Ovary (tissue), 9 donors: ENCODE results near the gene LMBR1. TPM values are rescaled to one million over a fixed set of nuclear protein-coding genes. Genes with fewer than 3 reads are reported as not detected.

Experiments
- DNase-seq, 5 donors: peaks; one replicate each; pipeline ENCODE4 v3.0.0-alpha.2; 2019 to 2020
- H3K27ac ChIP-seq, 2 donors: fragments of 200-600 bp; one replicate each; pipeline versions ENCODE4 v1.5.1 to v1.8.0; 2019 to 2022
- H3K27me3 ChIP-seq: fragments of 200-600 bp; one replicate; pipeline ENCODE4 v1.8.0; 2022
- H3K36me3 ChIP-seq: fragments of 200-600 bp; sonication (generic); one replicate; pipeline ENCODE4 v1.5.1; 2019
- H3K4me1 ChIP-seq: one replicate; pipeline ENCODE4 v1.8.1; 2013; ENCODE audit warnings: mild to moderate bottlenecking, moderate library complexity; ENCODE audit not compliant: insufficient read depth
- H3K4me3 ChIP-seq: fragments of 200-600 bp; sonication (generic); one replicate; pipeline ENCODE4 v1.5.1; 2017
- H3K9me3 ChIP-seq, 2 donors: fragments of 200-600 bp in 1 of 2; sonication (generic) in 1 of 2; one replicate each; pipeline versions ENCODE4 v1.5.1 to v1.8.1; 2013 to 2019; ENCODE audit warnings: mild to moderate bottlenecking in 1 of 2, moderate library complexity in 1 of 2
- EP300 ChIP-seq: sonication (generic); formaldehyde crosslinking; IDR thresholded peaks from one replicate; pipeline ENCODE4 v1.6.1; 2017; ENCODE audit warnings: antibody characterized with exemption
- POLR2A ChIP-seq: fragments of 450-650 bp; IDR thresholded peaks from one replicate; pipeline ENCODE4 v1.6.1; 2017; ENCODE audit warnings: antibody characterized with exemption, mild to moderate bottlenecking, moderate library complexity
- WGBS, 3 donors: extraction: QIAGEN DNeasy Blood & Tissue Kit in 1 of 3; methylation state at CpG; one replicate each; pipeline versions ENCODE4 v1.1.5 to v1.1.7; 2013 to 2017; 5-methylcytosine and 5-hydroxymethylcytosine counted together
- intact Hi-C, 4 donors: fragments of 100-400 bp; cut with DNase I; formaldehyde crosslinking; loops; one replicate each; pipeline versions ENCODE4 v1.11.0 to v1.15.1; 2022 to 2023
- polyA plus RNA-seq, 2 donors: library from polyadenylated mRNA; stranded (reverse); fragments of 200-250 nt in 1 of 2; fragments of 350-450 nt in 1 of 2; fragmentation: Illumina TruSeq in 1 of 2; extraction: RNeasy Lipid Tissue Mini Kit (QIAGEN cat#74804) in 1 of 2; gene quantifications; one replicate each; pipeline ENCODE4 v1.2.3, GENCODE V29; 2013 to 2014
- total RNA-seq, 7 donors: library from RNA; depleted of rRNA in 2 of 7; stranded (reverse); fragments of >200 nt in 2 of 7; fragmentation: NEBNext Ultra II Directional in 3 of 7; extraction: Animal tissue kit (Norgen Biotek cat#: 25700) in 3 of 7; gene quantifications; one replicate each; pipeline versions ENCODE4 v1.1.0 to v1.2.4, GENCODE V29; 2016 to 2023
- TF ChIP-seq, protein P1 (sequence below), 3 donors: fragments of 450-650 bp in 2 of 3; fragments of 200-600 bp in 1 of 3; IDR thresholded peaks; one replicate each; pipeline versions ENCODE4 v1.5.1 to v1.8.0; 2016 to 2022; ENCODE audit warnings: antibody characterized with exemption in 3 of 3, mild to moderate bottlenecking in 1 of 3
- donor health status: DM: no; HTN: no; CAD: no; lungs with moderate emphysema.
- donor health status: DM: no; HTN: no; CAD: no.
- donor health status: Bipolar disorder and iron deficiency.
- donor health status: DM: yes; HTN: yes; CAD: no.
- donor health status: DM: no; HTN: no; CAD: no.
- donor health status: DM: yes; HTN: yes; CAD: no.

Gene LMBR1
- total and polyA plus RNA-seq, 9 donors, result 20.0 to 77.1 (median 54.2) TPM

DNA sequence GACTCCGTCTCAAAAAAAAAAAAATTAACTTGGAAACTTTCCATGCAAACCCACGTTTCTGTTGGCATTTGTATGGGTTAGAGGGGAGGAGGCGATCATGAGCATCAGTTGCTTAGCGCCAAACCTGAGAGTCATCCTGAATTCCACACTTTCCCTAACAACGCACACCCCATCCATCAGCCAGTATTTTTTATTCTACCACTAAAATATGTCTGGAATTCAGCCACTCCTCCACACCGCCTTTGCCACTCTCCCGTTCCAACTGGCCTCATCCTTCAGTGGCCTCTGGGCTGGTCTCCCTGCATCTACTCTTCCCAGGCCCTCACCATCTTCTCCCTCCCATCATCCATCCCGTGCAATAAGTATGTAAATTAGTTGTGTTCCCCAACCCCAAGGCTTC lies 4.7 kb upstream of the LMBR1 start:
- no peak for DNase-seq
- no peak overlapping the region for H3K4me3 ChIP-seq
- H3K36me3 ChIP-seq, result no peaks in the 10 kb centered on the region
- no peak for TF ChIP-seq POLR2A
- TF ChIP-seq, protein P1, sequence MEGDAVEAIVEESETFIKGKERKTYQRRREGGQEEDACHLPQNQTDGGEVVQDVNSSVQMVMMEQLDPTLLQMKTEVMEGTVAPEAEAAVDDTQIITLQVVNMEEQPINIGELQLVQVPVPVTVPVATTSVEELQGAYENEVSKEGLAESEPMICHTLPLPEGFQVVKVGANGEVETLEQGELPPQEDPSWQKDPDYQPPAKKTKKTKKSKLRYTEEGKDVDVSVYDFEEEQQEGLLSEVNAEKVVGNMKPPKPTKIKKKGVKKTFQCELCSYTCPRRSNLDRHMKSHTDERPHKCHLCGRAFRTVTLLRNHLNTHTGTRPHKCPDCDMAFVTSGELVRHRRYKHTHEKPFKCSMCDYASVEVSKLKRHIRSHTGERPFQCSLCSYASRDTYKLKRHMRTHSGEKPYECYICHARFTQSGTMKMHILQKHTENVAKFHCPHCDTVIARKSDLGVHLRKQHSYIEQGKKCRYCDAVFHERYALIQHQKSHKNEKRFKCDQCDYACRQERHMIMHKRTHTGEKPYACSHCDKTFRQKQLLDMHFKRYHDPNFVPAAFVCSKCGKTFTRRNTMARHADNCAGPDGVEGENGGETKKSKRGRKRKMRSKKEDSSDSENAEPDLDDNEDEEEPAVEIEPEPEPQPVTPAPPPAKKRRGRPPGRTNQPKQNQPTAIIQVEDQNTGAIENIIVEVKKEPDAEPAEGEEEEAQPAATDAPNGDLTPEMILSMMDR (IDR thresholded peaks at IDR 0.05), result no peak
- TF ChIP-seq EP300, result no peak
- H3K4me1 ChIP-seq, result peaks cover 1% of the 10 kb centered on the region
- WGBS, 3 donors, result 22 to 28% (median 27%) methylated on average over 8 of the region's 8 CpGs
- H3K9me3 ChIP-seq, result no peaks in the 10 kb centered on the region
- no peak overlapping the region for H3K27ac ChIP-seq
- intact Hi-C loops, result no loop called here
- no peaks in the 10 kb centered on the region for H3K27me3 ChIP-seq

DNA sequence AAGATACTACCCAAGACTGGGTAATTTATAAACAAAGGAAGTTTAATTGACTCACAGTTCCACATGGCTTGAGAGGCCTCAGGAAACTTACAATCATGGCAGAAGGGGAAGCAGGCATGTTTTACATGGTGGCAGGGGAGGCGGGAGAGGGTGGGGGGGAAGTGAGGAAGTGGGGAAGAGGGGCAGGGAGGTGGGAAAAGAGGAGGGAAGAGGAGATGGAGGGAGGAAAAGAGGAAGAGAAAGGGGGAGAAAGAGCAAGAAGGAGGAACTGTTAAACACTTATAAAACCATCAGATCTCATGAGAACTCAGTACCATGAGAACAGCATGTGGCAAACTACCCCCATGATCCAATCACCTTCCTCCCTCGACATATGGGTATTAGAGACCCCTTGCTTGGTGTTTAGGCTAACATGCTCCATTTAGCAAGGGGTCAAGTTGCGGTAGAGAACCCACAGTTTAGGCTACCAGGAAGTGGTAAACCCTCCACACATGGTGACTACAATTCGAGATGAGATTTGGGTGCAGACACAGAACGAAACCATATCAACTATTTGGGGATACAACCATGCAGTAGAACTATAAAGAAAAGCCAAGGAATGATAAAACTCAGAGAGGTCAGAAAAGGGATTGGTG lies 3.5 kb upstream of the LMBR1 start:
- no peaks in the 10 kb centered on the region for H3K36me3 ChIP-seq
- no peak for DNase-seq
- peaks cover 1% of the 10 kb centered on the region for H3K4me1 ChIP-seq
- H3K4me3 ChIP-seq, result no peak overlapping the region
- no peak for TF ChIP-seq POLR2A
- TF ChIP-seq EP300, result no peak
- TF ChIP-seq, protein P1 (IDR thresholded peaks at IDR 0.05), result no peak
- no peak overlapping the region for H3K27ac ChIP-seq
- 86 to 91% (median 87%) methylated on average over 5 of the region's 5 CpGs for WGBS, 3 donors
- H3K27me3 ChIP-seq, result no peaks in the 10 kb centered on the region
- no peaks in the 10 kb centered on the region for H3K9me3 ChIP-seq
- intact Hi-C loops, result no loop called here

DNA sequence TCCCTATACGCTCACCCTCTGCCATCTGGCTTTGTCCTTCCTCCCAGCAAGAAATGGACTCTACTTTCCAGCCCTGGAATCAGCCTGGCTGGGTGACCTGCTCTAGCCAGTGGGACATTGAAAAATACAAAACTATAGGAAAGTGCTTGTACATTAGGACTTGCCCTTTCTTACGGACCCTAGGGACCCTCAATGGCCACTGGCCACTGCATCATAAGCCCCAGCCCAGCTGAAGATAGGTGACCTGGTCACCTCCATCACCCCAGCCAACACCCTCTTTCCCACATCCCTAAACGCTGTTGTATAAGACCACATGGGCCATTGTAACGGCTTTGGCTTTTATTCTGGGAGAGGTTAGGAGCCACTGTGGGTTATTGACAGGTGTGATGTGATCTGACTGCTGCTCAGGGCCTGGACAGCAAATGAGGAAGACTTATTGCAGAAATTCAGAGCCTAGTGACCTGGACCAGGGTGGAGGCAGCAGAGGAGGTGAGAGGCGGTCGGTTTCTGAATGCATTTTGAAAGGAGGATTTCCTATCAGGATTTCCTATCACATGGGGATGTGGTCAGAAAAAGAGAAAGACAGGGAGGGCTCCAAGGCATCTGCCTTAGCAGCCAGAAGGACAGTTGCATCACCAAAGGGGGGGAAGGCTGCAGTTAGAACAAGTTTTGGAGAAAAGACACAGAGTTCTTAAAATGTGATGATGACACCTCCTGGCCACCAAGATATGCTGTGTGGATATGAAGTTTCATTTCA lies 2.2 kb upstream of the LMBR1 start:
- Histone ChIP-seq H3K27ac (no peak overlapping the region), H3K36me3 (no peaks in the 10 kb centered on the region), H3K9me3 (no peaks in the 10 kb centered on the region), H3K27me3 (no peaks in the 10 kb centered on the region), H3K4me1 (peaks cover 1% of the 10 kb centered on the region), H3K4me3 (no peak overlapping the region)
- no peak for TF ChIP-seq POLR2A
- TF ChIP-seq, protein P1 (IDR thresholded peaks at IDR 0.05), result no peak
- TF ChIP-seq EP300, result no peak
- intact Hi-C loops, result no loop called here
- DNase-seq, result no peak
- WGBS, 3 donors, result 86 to 91% (median 87%) methylated on average over 6 of the region's 6 CpGs

DNA sequence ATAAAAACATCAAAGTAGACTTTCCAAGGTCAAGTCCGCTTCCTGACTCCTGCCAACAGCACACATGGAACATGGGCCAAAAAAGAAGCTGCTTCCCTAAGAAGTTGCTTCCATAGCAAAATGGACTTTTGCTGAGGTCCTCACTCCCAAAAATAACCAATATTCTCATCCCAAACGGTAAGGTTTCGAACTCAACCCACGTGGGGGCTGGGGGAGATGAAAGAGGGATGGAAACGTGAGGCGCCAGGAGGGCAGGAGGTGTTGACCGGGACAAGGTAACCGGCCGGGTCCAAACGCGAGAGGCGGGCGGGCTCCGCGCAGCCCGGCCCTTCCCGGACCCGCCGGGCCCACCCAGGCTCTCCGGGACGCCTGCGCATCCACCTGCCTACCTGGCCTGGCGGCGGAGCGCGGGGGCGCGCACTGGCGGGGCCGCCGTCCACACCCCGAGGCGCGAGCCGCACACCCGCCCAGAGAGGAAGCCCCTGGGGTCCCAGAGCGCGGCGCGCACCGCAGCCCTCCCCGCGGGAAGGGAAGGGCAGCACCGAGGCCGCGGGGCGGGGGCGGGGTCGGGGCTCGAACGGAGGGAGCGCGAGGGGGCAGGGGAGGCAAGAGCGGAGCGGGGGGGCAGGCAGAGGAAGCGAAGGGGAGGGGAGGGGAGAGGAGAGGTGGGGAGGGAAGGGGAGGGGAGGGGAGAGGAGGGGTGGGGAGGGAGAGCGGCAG lies 742 bp downstream of the LMBR1 start:
- Histone ChIP-seq H3K27me3 (no peaks in the 10 kb centered on the region), H3K27ac (peak overlapping the region; percentile 85 to 94), H3K9me3 (no peaks in the 10 kb centered on the region), H3K36me3 (no peaks in the 10 kb centered on the region), H3K4me1 (peaks cover 1% of the 10 kb centered on the region), H3K4me3 (peak overlapping the region; percentile 88)
- no peak for TF ChIP-seq EP300
- TF ChIP-seq, protein P1 (IDR thresholded peaks at IDR 0.05), result no peak
- TF ChIP-seq POLR2A, result no peak
- peak; percentile 47 to 78 (median 72) for DNase-seq
- intact Hi-C loops, result no loop called here
- WGBS, 3 donors, result 1% methylated on average over 12 to 51 of the region's 57 CpGs
